Suprapubic skin (tissue), 4 donors: ENCODE measurements around the gene HIBADH. TPM values are rescaled to one million over a fixed set of nuclear protein-coding genes. Genes with fewer than 3 reads are reported as not detected.
A peak's percentile ranks its signal among the peaks of the same experiment; 100 is the strongest.
"Not testable (repeated sequence)": the region's sequence is repeated elsewhere in the genome, so short reads cannot be mapped to it uniquely, and the experiment has no call there.

ENCODE experiments used
- DNase-seq, 2 donors: peaks; one replicate each; pipeline ENCODE4 v3.0.0-alpha.2; 2019; ENCODE audit warnings: low spot score in 2 of 2
- H3K27ac ChIP-seq: fragments of 200-600 bp; sonication (generic); one replicate; pipeline ENCODE4 v1.5.1; 2019
- H3K27me3 ChIP-seq: fragments of 200-600 bp; sonication (generic); one replicate; pipeline ENCODE4 v1.5.1; 2019
- H3K36me3 ChIP-seq: fragments of 200-600 bp; sonication (generic); one replicate; pipeline ENCODE4 v1.5.1; 2019
- H3K4me1 ChIP-seq: fragments of 200-600 bp; sonication (generic); one replicate; pipeline ENCODE4 v1.5.1; 2019
- H3K4me3 ChIP-seq: fragments of 200-600 bp; sonication (generic); one replicate; pipeline ENCODE4 v1.5.1; 2019; ENCODE audit warnings: mild to moderate bottlenecking
- H3K9me3 ChIP-seq: fragments of 200-600 bp; sonication (generic); one replicate; pipeline ENCODE4 v1.5.1; 2019
- EP300 ChIP-seq: sonication (generic); formaldehyde crosslinking; IDR thresholded peaks from one replicate; pipeline ENCODE4 v1.6.1; 2017; ENCODE audit warnings: antibody characterized with exemption
- POLR2A ChIP-seq, 2 donors: fragments of 450-650 bp; IDR thresholded peaks; one replicate each; pipeline ENCODE4 v1.6.1; 2017; ENCODE audit warnings: antibody characterized with exemption in 2 of 2, mild to moderate bottlenecking in 2 of 2, moderate library complexity in 2 of 2
- POLR2AphosphoS5 ChIP-seq, 3 donors: sonication (generic); formaldehyde crosslinking; IDR thresholded peaks; one replicate each; pipeline ENCODE4 v1.6.1; 2017; ENCODE audit warnings: antibody characterized with exemption in 3 of 3
- WGBS: methylation state at CpG from one replicate; pipeline ENCODE4 v1.1.5; 2018; 5-methylcytosine and 5-hydroxymethylcytosine counted together
- total RNA-seq, 4 donors: library from RNA; depleted of rRNA; stranded (reverse); fragments of >200 nt; gene quantifications; one replicate each; pipeline ENCODE4 v1.1.0, GENCODE V29; 2016
- TF ChIP-seq, protein P1 (sequence below), 2 donors: fragments of 200-600 bp in 1 of 2; fragments of 450-650 bp in 1 of 2; sonication (generic) in 1 of 2; IDR thresholded peaks; one replicate each; pipeline ENCODE4 v1.5.1; 2016 to 2019; ENCODE audit warnings: antibody characterized with exemption in 2 of 2, mild to moderate bottlenecking in 1 of 2, moderate library complexity in 1 of 2

HIBADH gene
- total RNA-seq, 4 donors from 2014 or later, result 27.9 to 35.2 (median 30.2) TPM

DNA sequence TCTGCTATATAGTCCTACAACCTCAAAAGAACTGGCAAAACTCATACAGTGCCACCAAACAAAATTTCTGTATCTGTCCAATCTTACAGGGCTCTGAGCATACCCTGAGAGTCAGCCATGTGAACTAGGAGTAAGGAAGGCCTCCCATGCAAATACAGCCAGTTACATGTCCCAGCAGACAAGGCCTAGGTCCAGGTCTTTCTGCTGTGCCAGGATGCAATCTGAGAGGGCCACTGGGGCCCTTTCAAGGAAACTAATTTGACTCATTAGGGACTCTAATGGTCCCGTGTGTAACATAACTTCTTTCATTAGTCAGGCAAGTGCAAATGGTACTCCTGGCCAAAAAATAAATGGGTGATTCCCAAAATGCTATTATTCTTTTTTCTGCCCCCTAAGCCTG lies 17.9 kb upstream of the HIBADH start:
- no peak overlapping the region for H3K4me3 ChIP-seq
- WGBS, result 57% methylated on average over 1 of the region's 1 CpG
- H3K36me3 ChIP-seq, result no peaks in the 10 kb centered on the region
- TF ChIP-seq EP300 (no peak), POLR2A (IDR thresholded peaks at IDR 0.05) (no peak), POLR2AphosphoS5 (IDR thresholded peaks at IDR 0.05) (no peak)
- TF ChIP-seq, protein P1, sequence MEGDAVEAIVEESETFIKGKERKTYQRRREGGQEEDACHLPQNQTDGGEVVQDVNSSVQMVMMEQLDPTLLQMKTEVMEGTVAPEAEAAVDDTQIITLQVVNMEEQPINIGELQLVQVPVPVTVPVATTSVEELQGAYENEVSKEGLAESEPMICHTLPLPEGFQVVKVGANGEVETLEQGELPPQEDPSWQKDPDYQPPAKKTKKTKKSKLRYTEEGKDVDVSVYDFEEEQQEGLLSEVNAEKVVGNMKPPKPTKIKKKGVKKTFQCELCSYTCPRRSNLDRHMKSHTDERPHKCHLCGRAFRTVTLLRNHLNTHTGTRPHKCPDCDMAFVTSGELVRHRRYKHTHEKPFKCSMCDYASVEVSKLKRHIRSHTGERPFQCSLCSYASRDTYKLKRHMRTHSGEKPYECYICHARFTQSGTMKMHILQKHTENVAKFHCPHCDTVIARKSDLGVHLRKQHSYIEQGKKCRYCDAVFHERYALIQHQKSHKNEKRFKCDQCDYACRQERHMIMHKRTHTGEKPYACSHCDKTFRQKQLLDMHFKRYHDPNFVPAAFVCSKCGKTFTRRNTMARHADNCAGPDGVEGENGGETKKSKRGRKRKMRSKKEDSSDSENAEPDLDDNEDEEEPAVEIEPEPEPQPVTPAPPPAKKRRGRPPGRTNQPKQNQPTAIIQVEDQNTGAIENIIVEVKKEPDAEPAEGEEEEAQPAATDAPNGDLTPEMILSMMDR (IDR thresholded peaks at IDR 0.05), result no peak
- H3K27ac ChIP-seq, result no peak overlapping the region
- DNase-seq, result no peak
- H3K9me3 ChIP-seq, result no peaks in the 10 kb centered on the region
- peaks cover 19% of the 10 kb centered on the region for H3K4me1 ChIP-seq
- H3K27me3 ChIP-seq, result no peaks in the 10 kb centered on the region

DNA sequence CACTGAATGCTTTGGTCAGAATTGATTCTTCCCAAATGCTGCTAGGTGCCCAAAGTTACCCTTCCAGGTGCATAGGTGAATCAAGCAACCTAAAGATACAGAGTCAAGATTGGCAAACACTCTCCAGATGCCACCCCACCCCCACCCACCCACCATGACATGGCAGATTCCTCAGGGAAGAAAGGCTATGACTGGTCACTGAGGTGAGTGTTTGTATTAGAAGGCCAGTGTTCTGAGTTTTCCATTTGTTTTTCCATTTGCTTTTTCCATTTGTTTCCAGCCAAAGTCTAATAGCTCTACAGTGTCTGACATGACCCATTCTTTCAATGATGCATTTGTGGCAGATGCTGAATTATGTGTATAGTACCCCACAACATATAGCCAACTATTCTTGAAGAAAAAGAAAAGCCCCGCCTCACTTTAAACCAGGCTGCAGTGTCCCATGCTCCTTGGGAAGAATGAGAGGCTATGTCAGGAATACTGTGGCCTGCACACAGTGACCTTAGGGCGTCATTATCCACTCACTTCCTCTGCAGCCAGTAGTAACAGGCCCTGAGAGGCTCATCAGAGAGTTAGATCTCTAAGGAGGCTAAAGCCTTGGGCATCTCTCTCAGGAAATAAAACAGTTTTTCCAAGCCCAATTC lies 16.1 kb upstream of the HIBADH start:
- peak overlapping the region; percentile 86 for H3K27ac ChIP-seq
- H3K4me1 ChIP-seq, result peaks cover 19% of the 10 kb centered on the region
- H3K9me3 ChIP-seq, result no peaks in the 10 kb centered on the region
- TF ChIP-seq EP300 (no peak), POLR2A (IDR thresholded peaks at IDR 0.05) (no peak), POLR2AphosphoS5 (IDR thresholded peaks at IDR 0.05) (no peak)
- TF ChIP-seq, protein P1 (IDR thresholded peaks at IDR 0.05), result no peak
- no peak overlapping the region for H3K4me3 ChIP-seq
- no peak for DNase-seq
- no peaks in the 10 kb centered on the region for H3K27me3 ChIP-seq
- 71% methylated on average over 2 of the region's 2 CpGs for WGBS
- no peaks in the 10 kb centered on the region for H3K36me3 ChIP-seq

DNA sequence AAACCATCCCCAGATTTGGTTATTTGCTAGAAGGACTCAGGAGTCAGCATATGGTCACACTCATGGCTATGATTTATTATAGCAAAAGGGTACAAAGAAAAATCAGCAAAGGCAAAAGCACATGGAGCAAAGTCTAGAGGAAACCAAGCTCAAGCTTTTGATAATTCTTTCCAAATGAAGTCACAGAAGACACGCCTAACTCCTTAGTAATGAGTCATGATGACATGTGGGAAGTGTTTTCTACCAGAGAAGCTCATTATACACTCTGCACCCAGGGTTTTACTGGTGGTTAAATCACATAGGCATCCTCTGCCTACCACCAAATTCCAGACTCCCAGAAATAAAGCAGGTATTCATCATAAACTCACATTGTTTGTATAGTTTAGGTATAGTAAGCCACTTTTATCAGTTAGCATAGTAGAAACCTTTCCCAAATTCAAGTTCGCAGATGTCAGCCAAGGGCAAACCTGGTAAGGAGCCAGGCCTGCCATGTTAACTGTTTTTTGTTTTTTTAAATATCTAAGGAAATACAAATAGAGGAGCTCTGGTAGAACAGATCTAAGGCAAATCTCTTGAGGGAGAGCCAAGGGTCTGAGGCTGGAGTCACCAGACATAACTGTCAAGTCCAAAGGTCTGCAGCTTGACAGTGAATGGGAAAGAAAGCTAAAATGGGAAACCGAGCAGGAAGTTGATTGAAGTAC lies 15.4 kb upstream of the HIBADH start:
- TF ChIP-seq, protein P1 (IDR thresholded peaks at IDR 0.05), result no peak
- peak in 1 of 3 donors; percentile 16 for TF ChIP-seq POLR2AphosphoS5 (IDR thresholded peaks at IDR 0.05)
- H3K4me1 ChIP-seq, result peaks cover 19% of the 10 kb centered on the region
- H3K27ac ChIP-seq, result peak overlapping the region; percentile 86
- 31% methylated on average over 3 of the region's 3 CpGs for WGBS
- no peak for DNase-seq
- H3K9me3 ChIP-seq, result no peaks in the 10 kb centered on the region
- H3K36me3 ChIP-seq, result no peaks in the 10 kb centered on the region
- H3K4me3 ChIP-seq, result no peak overlapping the region
- H3K27me3 ChIP-seq, result no peaks in the 10 kb centered on the region

DNA sequence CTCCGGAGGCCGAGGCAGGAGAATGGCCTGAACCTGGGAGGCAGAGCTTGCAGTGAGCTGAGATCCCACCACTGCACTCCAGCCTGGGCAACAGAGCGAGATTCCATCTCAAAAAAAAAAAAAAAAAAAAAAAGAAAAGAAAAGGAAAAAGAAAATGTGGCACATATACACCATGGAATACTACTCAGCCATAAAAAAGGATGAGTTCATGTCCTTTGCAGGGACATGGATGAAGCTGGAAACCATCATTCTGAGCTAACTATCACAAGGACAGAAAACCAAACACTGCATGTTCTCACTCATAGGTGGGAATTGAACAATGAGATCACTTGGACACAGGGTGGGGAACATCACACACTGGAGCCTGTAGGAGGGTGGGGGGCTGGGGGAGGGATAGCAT lies 11.4 kb upstream of the HIBADH start:
- 90% methylated on average over 3 of the region's 3 CpGs for WGBS
- H3K27me3 ChIP-seq, DNase-seq, H3K36me3 ChIP-seq, H3K4me3 ChIP-seq, H3K9me3 ChIP-seq, H3K27ac ChIP-seq: not testable (repeated sequence)
- H3K4me1 ChIP-seq, result peaks cover 19% of the 10 kb centered on the region

DNA sequence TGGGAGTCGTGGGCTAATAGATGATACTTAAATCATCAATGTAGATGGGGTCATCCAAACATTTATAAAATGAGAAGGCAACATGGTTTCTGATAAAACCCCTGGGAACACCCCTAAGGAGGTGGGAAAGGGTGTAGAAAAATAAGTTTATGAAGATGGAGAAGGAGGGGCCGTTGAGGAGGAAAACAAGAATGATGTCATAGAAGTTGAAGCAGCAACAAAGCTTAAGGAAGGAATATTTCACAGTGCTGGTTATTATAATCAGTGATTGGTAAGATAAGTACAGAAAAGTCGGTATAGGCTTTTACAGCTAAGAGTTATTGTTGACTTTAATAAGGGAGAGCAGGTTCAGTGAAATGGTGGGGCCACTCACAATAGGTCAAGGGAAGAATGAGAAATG lies 9.0 kb upstream of the HIBADH start:
- WGBS, result 69% methylated on average over 3 of the region's 3 CpGs
- no peaks in the 10 kb centered on the region for H3K36me3 ChIP-seq
- no peak for DNase-seq
- H3K4me3 ChIP-seq, result no peak overlapping the region
- TF ChIP-seq, protein P1 (IDR thresholded peaks at IDR 0.05), result no peak
- TF ChIP-seq EP300 (no peak), POLR2AphosphoS5 (IDR thresholded peaks at IDR 0.05) (no peak), POLR2A (IDR thresholded peaks at IDR 0.05) (no peak)
- H3K27ac ChIP-seq, result no peak overlapping the region
- H3K9me3 ChIP-seq, result no peaks in the 10 kb centered on the region
- H3K4me1 ChIP-seq, result no peaks in the 10 kb centered on the region
- H3K27me3 ChIP-seq, result no peaks in the 10 kb centered on the region
